Endothelial cell of umbilical vein (primary cell): ENCODE results near the gene ANAPC2. TPM values are rescaled to one million over a fixed set of nuclear protein-coding genes. Genes with fewer than 3 reads are reported as not detected.

Experiments used
- BruUV-seq: library from RNA; stranded (reverse); fragments of 400-500 nt; replicated peaks from 2 replicates; lab custom pipeline; 2021; lab: Mats Ljungman, UMichigan
- CTCF ChIA-PET: fragments of 300-600, 350-600 bp; sonication (Branson Sonifier 250); formaldehyde crosslinking; loops from one replicate; lab custom pipeline; 2021; ENCODE audit warnings: antibody characterized with exemption, inconsistent platforms; lab: Charles Lee
- POLR2A ChIA-PET: fragments of 300-600, 350-600 bp; sonication (Branson Sonifier 250); formaldehyde crosslinking; loops from one replicate; lab custom pipeline; 2021; ENCODE audit warnings: antibody characterized with exemption, inconsistent platforms; lab: Charles Lee
- DNase-seq: peaks from one replicate; pipeline ENCODE4 v3.0.0-alpha.2; 2011; ENCODE audit warnings: low read depth, low spot score
- FAIRE-seq: peaks from 2 replicates; lab custom pipeline; 2011; peaks lifted over from hg19 to GRCh38; lab: Jason Lieb, UNC
- H2AFZ ChIP-seq: 2 replicates; pipeline ENCODE4 v1.6.0; 2012; ENCODE audit warnings: low read depth, low read length, control low read depth, inconsistent platforms
- H3K27ac ChIP-seq: 2 replicates; pipeline ENCODE4 v1.5.1; 2011; ENCODE audit warnings: low read depth, mild to moderate bottlenecking, control low read depth, low read length, moderate library complexity; ENCODE audit not compliant: insufficient read depth
- H3K27me3 ChIP-seq, 2 experiments: 2 replicates each; pipeline versions ENCODE4 v1.6.0 to v1.6.1; 2011; ENCODE audit warnings: low read length in 2 of 2, mixed read lengths in 1 of 2; ENCODE audit not compliant: control insufficient read depth in 2 of 2, insufficient read depth in 2 of 2
- H3K36me3 ChIP-seq, 2 experiments: 2 replicates in 1 of 2; 3 replicates in 1 of 2; pipeline ENCODE4 v1.5.1; 2011; ENCODE audit warnings: low read length in 2 of 2, mild to moderate bottlenecking in 1 of 2, moderate library complexity in 1 of 2; ENCODE audit not compliant: control insufficient read depth in 2 of 2, insufficient read depth in 2 of 2; ENCODE audit errors: extremely low read depth in 1 of 2
- H3K4me1 ChIP-seq: 3 replicates; pipeline ENCODE4 v1.5.1; 2011; ENCODE audit warnings: mild to moderate bottlenecking, low read length; ENCODE audit not compliant: control insufficient read depth, insufficient read depth; ENCODE audit errors: extremely low read depth
- H3K4me2 ChIP-seq: 2 replicates; pipeline ENCODE4 v1.6.1; 2011; ENCODE audit warnings: low read length, control low read depth, mixed read lengths; ENCODE audit not compliant: insufficient read depth
- H3K4me3 ChIP-seq, 3 experiments: fragments of 200-600 bp in 1 of 3; sonication (generic), shearing (Covaris generic) in 1 of 3; replicated peaks in 1 of 3; 2 replicates each; pipeline ENCODE4 v1.5.1; 2011 to 2016; ENCODE audit warnings: control low read depth in 3 of 3, low read length in 3 of 3, mild to moderate bottlenecking in 2 of 3, inconsistent platforms in 1 of 3, low read depth in 1 of 3, moderate library complexity in 1 of 3; ENCODE audit not compliant: insufficient read depth in 1 of 3
- H3K79me2 ChIP-seq: 2 replicates; pipeline ENCODE4 v1.6.0; 2012; ENCODE audit warnings: low read length, inconsistent platforms; ENCODE audit not compliant: control insufficient read depth, insufficient read depth
- H3K9ac ChIP-seq: replicated peaks from 2 replicates; pipeline ENCODE3; 2011; ENCODE audit warnings: low read length, control low read depth; ENCODE audit not compliant: insufficient read depth; ENCODE audit errors: extremely low read depth
- H3K9me1 ChIP-seq: replicated peaks from 3 replicates; pipeline ENCODE4 v1.6.0; 2011; ENCODE audit warnings: mild to moderate bottlenecking, low read length; ENCODE audit not compliant: control insufficient read depth, insufficient read depth; ENCODE audit errors: extremely low read depth
- H3K9me3 ChIP-seq: replicated peaks from 2 replicates; pipeline ENCODE4 v1.5.1; 2012; ENCODE audit warnings: low read length, inconsistent platforms; ENCODE audit not compliant: control insufficient read depth, insufficient read depth
- H4K20me1 ChIP-seq: replicated peaks from 2 replicates; pipeline ENCODE3; 2011; ENCODE audit warnings: mild to moderate bottlenecking, low read length; ENCODE audit not compliant: control insufficient read depth, insufficient read depth; ENCODE audit errors: extremely low read depth
- CTCF ChIP-seq, 2 donors: IDR thresholded peaks; 1 replicate in 1 of 2; 2 replicates in 1 of 2; pipeline ENCODE4 v1.5.1; 2011; ENCODE audit warnings: low read length in 2 of 2, mild to moderate bottlenecking in 2 of 2, moderate library complexity in 2 of 2, control low read depth in 1 of 2, inconsistent platforms in 1 of 2, low read depth in 1 of 2; ENCODE audit not compliant: insufficient read depth in 1 of 2; ENCODE audit errors: extremely low read depth in 1 of 2
- EZH2 ChIP-seq: IDR thresholded peaks from 2 replicates; pipeline ENCODE4 v1.6.1; 2012; ENCODE audit warnings: borderline replicate concordance, low read depth, mild to moderate bottlenecking, moderate library complexity, low read length, inconsistent platforms; ENCODE audit not compliant: severe bottlenecking
- FOS ChIP-seq: IDR thresholded peaks from 2 replicates; pipeline ENCODE4 v1.6.1; 2011; ENCODE audit warnings: mild to moderate bottlenecking, low read length, moderate library complexity, borderline replicate concordance; ENCODE audit not compliant: insufficient read depth
- GATA2 ChIP-seq: IDR thresholded peaks from 2 replicates; pipeline ENCODE4 v1.7.0; 2011; ENCODE audit warnings: low read depth, mild to moderate bottlenecking, moderate library complexity, mixed read lengths, low read length; ENCODE audit not compliant: insufficient read length, insufficient read depth
- JUN ChIP-seq: IDR thresholded peaks from 2 replicates; pipeline ENCODE4 v1.6.1; 2011; ENCODE audit warnings: borderline replicate concordance, low read depth; ENCODE audit not compliant: insufficient read length, insufficient read depth
- MYC ChIP-seq: IDR thresholded peaks from one replicate; pipeline ENCODE4 v1.6.1; 2011; ENCODE audit warnings: mild to moderate bottlenecking, low read depth, low read length
- POLR2A ChIP-seq: IDR thresholded peaks from 2 replicates; pipeline ENCODE4 v1.6.1; 2012; ENCODE audit warnings: low read depth, mild to moderate bottlenecking, control low read depth, low read length
- POLR2AphosphoS5 ChIP-seq: IDR thresholded peaks from 2 replicates; pipeline ENCODE4 v1.6.1; 2012; ENCODE audit warnings: low read depth, mild to moderate bottlenecking, control low read depth, low read length, moderate library complexity; ENCODE audit not compliant: insufficient read depth
- dilution Hi-C: fragments of 300-500 bp; cut with MboI; formaldehyde crosslinking; loops from one replicate; pipeline ENCODE4 v1.15.0; 2019; ENCODE audit warnings: low sequenced_read_pairs; ENCODE audit not compliant: extremely low pct_ligation_motif_present
- intact Hi-C: fragments of 100-400 bp; cut with micrococcal nuclease; formaldehyde crosslinking; loops from one replicate; pipeline ENCODE4 v1.10.0; 2022
- polyA plus RNA-seq, 4 experiments: library from polyadenylated mRNA; depleted of rRNA in 3 of 4; stranded (reverse) in 3 of 4; unstranded in 1 of 4; fragments of >200 nt; gene quantifications; 2 replicates each; pipeline versions ENCODE4 v1.2.1 to v1.2.3, GENCODE V29; 2011 to 2012; ENCODE audit warnings: missing spikeins in 1 of 4
- total RNA-seq: library from RNA; stranded (reverse); gene quantifications from 2 replicates; pipeline ENCODE4 v1.2.3, GENCODE V29; 2021
- TF ChIP-seq, protein P1 (sequence below): IDR thresholded peaks from 2 replicates; pipeline ENCODE4 v1.6.1; 2011; ENCODE audit not compliant: insufficient read depth, insufficient read length

The ANAPC2 gene
- total and polyA plus RNA-seq, 2 donors (not counting 3 experiments of a cell fraction or from before 2014, with no cell fraction given), result 44.8 to 69.2 TPM

- Histone ChIP-seq H3K36me3 (peaks cover 0 to 41% of the 10 kb centered on the region in 2 experiments), H3K4me2 (no peak overlapping the region), H3K79me2 (peaks cover 33% of the 10 kb centered on the region), H2AFZ (no peak overlapping the region), H3K9ac (no peak overlapping the region), H3K27ac (no peak overlapping the region), H3K9me1 (no peaks in the 10 kb centered on the region), H4K20me1 (no peaks in the 10 kb centered on the region), H3K9me3 (no peaks in the 10 kb centered on the region), H3K27me3 (no peaks in the 10 kb centered on the region), H3K4me3 (no peak overlapping the region), H3K4me1 (peaks cover 17% of the 10 kb centered on the region)
- no TSS peak for BruUV-seq
- intact Hi-C loops (no loop called here), dilution Hi-C loops (no loop called here)
- DNase-seq (no peak), FAIRE-seq (no peak)
- TF ChIP-seq CTCF (IDR thresholded peaks at IDR 0.05; ENCODE audit: extremely low read depth in 1 of 2, insufficient read depth in 1 of 2, low read depth in 1 of 2, low read length in 2 of 2) (no peak), FOS (no peak), MYC (no peak), POLR2A (no peak), EZH2 (no peak), POLR2AphosphoS5 (no peak), JUN (no peak), GATA2 (no peak)
- TF ChIP-seq, protein P1, sequence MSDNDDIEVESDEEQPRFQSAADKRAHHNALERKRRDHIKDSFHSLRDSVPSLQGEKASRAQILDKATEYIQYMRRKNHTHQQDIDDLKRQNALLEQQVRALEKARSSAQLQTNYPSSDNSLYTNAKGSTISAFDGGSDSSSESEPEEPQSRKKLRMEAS, result no peak
- ChIA-PET POLR2A (no interaction called here), CTCF (no interaction called here)
These were observed 2.0 kb downstream of the ANAPC2 start for GRCh38 chr9:137186385-137186784.
